Activated CD4-positive, alpha-beta memory T cell treated with anti-CD3 and anti-CD28 coated beads for 36 hours (primary cell): Measurements from ENCODE around the gene CLTCL1. TPM values are rescaled to one million over a fixed set of nuclear protein-coding genes. Genes with fewer than 3 reads are reported as not detected.

Experiments used
- CTCF ChIA-PET: fragments of 350-600 bp; sonication (Branson Sonifier 250); formaldehyde crosslinking; loops from one replicate; lab custom pipeline; 2021; ENCODE audit warnings: antibody characterized with exemption, inconsistent platforms; lab: Charles Lee
- POLR2A ChIA-PET: fragments of 350-600 bp; sonication (Branson Sonifier 250); formaldehyde crosslinking; loops from one replicate; lab custom pipeline; 2021; ENCODE audit warnings: antibody characterized with exemption; lab: Charles Lee
- DNase-seq: peaks from one replicate; pipeline ENCODE4 v3.0.0-alpha.2; 2020
- H3K27ac Mint-ChIP-seq: one replicate; pipeline ENCODE4 v1.8.0; 2021; ENCODE audit warnings: mixed read lengths
- H3K27me3 Mint-ChIP-seq: one replicate; pipeline ENCODE4 v1.8.0; 2021; ENCODE audit warnings: mixed read lengths
- H3K36me3 Mint-ChIP-seq: one replicate; pipeline ENCODE4 v1.8.0; 2021; ENCODE audit warnings: mixed read lengths
- H3K4me1 Mint-ChIP-seq: one replicate; pipeline ENCODE4 v1.8.0; 2021; ENCODE audit warnings: low read depth, mixed read lengths
- H3K4me3 Mint-ChIP-seq: one replicate; pipeline ENCODE4 v1.8.0; 2021; ENCODE audit warnings: mild to moderate bottlenecking, mixed read lengths
- H3K9me3 Mint-ChIP-seq: one replicate; pipeline ENCODE4 v1.8.0; 2021; ENCODE audit warnings: mixed read lengths
- intact Hi-C: fragments of 100-400 bp; cut with micrococcal nuclease; formaldehyde crosslinking; loops from one replicate; pipeline ENCODE4 v1.15.1; 2023
- total RNA-seq, 2 experiments: library from RNA; stranded (reverse); gene quantifications; one replicate each; pipeline ENCODE4 v1.2.3, GENCODE V29; 2021

The CLTCL1 gene
- total RNA-seq, 2 experiments from 2014 or later: 1.1 to 1.6 TPM

DNA sequence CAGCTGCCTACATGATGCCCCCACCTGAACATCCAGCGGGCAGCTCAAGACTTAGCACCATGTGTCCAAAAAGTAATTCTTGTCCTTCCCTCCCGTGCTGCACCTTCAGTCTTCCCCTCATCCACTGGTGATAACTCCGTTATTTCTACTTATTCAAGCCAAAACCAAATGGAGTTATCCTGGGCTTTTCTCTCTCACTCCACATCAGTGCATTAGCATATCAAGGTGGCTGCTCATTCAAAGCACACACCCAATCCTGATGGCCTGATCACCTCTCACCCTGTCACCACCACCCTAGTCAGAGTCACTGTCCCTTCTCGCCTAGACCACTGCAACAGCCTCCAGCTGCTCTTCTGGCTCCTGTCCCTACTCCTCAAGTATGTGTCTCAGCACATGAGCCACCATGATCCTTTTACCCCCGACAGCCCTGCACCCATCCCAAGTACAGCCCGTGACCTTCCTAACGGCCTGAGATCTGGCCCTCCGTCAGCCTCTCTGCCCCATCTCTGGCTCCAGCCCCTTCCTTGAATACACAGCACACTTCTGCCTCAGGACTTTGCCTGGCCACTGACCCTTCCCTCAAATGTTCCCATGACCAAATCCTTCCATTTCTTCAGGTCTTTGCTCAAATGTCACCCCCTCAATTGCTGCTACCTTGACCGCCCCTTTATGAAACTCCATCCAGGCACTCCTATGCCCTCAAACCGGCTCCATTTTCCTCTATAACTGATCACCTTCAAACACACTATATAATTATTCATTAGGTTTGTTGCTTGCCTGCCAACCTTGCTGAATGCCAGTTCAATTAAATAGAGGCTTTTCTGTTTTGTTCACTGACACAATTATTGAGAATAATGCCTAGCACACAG is 93.3 kb downstream of the CLTCL1 start:
- H3K36me3 Mint-ChIP-seq: no peaks in the 10 kb centered on the region
- H3K9me3 Mint-ChIP-seq: no peaks in the 10 kb centered on the region
- H3K4me1 Mint-ChIP-seq: peaks cover 7% of the 10 kb centered on the region
- ChIA-PET POLR2A (no interaction called here), CTCF (no interaction called here)
- no peak for DNase-seq
- intact Hi-C loops: no loop called here
- no peaks in the 10 kb centered on the region for H3K27me3 Mint-ChIP-seq
- H3K4me3 Mint-ChIP-seq: no peak overlapping the region
- H3K27ac Mint-ChIP-seq: no peak overlapping the region

DNA sequence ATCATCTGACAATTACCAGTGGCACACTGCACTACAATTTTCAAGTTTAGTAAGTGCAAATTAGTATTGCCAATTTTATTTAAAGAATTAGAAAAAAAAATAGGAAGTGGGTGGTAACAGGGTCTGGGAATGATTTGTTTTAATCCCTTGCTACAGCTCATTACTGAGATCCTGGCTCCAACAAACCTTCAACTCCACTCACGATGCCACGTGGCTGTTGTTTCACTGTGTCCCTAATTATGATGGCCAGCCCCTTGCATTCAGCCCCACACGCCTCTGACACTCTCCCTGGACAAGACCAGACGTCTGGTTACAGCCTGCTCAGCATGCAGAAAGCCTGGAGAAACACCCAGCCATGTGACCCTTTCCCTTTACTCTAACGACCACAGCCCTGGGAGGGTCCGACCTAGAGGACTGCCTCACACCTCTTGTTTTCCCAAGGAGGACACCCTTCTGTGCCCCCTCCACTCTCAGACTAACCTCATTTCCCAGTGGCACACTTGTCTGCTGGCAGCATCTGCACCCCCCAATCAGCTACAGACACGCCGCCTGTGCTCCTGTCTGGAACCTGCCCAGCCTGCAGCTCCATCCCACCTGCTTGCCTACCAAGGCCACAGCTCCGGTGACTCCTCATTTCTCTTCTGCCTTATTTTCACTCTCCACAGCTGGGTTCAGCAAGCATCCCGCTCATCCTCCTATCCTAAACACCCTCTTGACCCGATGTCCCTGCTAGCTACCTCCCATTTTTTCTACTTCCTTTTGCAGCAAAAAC is 94.5 kb downstream of the CLTCL1 start:
- Mint-ChIP-seq H3K4me3 (no peak overlapping the region), H3K9me3 (no peaks in the 10 kb centered on the region), H3K27ac (no peak overlapping the region), H3K4me1 (peaks cover 7% of the 10 kb centered on the region), H3K36me3 (no peaks in the 10 kb centered on the region), H3K27me3 (no peaks in the 10 kb centered on the region)
- POLR2A ChIA-PET: no interaction called here
- CTCF ChIA-PET: no interaction called here
- intact Hi-C loops: no loop called here
- no peak for DNase-seq

DNA sequence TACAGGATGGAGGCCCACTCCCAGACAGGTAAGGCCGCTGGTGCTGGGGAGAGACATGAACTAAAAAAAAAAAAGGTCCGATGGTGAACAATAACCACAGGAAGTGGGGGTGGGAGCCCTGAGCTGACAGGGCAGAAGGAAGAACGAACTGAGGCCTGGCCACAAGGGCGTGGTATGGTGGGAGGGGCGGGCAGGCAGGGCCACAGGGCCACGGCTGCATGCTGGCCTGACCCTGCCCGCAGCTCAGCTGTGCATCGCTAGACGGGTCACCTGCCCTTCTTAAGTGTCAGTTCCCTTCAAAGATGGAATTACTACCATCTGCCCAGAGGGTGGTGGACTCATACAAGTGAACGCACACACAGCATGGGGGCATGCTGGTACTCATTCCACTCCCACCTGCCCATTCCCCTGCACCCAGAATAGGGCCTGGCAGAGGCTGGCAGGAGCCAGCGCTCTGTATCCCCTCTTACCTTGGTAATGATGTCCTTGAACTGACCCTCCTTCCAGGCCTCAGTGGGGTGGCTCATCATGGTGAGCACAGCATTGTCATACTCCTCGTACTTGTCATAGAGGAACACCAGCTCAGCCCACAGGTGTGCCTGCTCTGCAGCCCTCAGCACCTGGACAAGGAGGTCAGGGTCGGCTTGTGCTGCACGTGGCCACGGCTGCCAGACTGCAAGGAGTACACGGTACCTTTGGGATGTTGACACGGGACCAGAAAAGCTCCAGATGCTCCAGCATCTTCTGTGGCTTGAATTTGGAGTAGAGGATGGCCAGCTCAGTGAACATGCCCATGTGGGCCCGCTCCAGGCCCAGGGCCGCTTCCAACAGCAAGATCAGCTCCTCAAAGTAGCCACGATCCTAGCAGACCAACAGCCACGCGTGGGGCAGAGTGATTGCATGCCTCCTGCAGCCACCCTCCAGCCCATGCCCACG is 95.5 kb downstream of the CLTCL1 start:
- Mint-ChIP-seq H3K27me3 (no peaks in the 10 kb centered on the region), H3K4me3 (no peak overlapping the region), H3K9me3 (no peaks in the 10 kb centered on the region), H3K27ac (no peak overlapping the region), H3K4me1 (peaks cover 7% of the 10 kb centered on the region), H3K36me3 (no peaks in the 10 kb centered on the region)
- CTCF ChIA-PET: no interaction called here
- DNase-seq: no peak
- intact Hi-C loops: no loop called here
- POLR2A ChIA-PET: no interaction called here

DNA sequence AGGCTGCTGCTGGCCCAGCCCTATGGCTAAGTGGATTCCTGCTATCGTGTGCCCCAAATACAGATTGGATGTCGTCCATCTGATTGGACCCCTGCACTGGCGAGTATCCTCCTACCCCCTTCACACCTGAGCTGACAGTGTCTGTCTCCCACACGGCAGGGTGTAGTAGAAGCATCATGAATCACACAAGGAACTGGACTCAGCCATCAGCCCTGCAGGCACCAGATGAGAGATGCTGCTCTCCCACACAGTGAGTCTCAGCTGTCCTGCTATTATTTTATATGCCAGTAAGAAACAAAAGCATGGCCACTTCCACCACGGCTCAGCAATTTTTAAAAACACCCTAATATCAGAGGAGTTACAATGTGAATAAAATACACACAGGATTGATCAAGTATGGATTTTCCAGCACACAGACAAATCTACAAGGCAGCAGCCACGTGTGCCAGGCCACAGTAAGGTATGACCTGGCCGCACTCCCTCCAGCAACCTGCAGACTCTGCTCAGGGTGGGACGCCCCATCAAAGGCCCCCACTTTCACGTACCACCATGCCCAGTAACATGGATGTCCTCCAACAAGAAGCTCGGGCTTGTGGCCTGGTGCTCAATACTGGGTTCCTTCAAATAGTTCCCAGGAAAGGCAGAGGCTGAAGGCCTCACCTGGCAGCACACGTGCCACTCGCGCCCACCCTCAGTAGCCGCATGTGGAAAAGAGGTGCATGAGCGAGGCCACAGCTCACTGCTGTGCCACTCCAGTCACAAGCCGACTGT is 96.6 kb downstream of the CLTCL1 start:
- Mint-ChIP-seq H3K27ac (no peak overlapping the region), H3K4me3 (no peak overlapping the region), H3K36me3 (no peaks in the 10 kb centered on the region), H3K4me1 (peaks cover 7% of the 10 kb centered on the region), H3K27me3 (no peaks in the 10 kb centered on the region), H3K9me3 (no peaks in the 10 kb centered on the region)
- POLR2A ChIA-PET: no interaction called here
- intact Hi-C loops: no loop called here
- CTCF ChIA-PET: interaction anchor here (0.6 kb wide), 1 partner anchor 598 kb away, joined by 4 read pairs; no protein-coding TSS in a partner anchor
- no peak for DNase-seq

DNA sequence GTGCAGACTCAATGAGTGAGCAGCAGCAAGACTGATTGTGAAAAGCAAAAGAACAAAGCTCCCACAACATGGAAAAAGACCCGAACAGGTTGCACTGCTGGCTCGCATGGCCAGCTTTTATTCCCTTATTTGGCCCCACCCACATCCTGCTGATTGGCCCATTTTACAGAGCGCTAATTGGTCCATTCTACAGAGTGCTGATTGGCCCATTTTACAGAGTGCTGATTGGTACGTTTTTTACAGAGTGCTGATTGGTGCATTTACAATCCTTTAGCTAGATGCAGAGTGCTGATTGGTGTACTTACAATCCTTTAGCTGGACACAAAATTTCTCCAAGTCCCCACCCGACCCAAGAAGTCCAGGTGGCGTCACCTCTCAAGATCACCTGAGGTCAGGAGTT is 97.6 kb downstream of the CLTCL1 start:
- Mint-ChIP-seq H3K4me1 (peaks cover 7% of the 10 kb centered on the region), H3K27ac (no peak overlapping the region), H3K4me3 (no peak overlapping the region), H3K27me3 (no peaks in the 10 kb centered on the region), H3K36me3 (no peaks in the 10 kb centered on the region), H3K9me3 (no peaks in the 10 kb centered on the region)
- CTCF ChIA-PET: no interaction called here
- POLR2A ChIA-PET: no interaction called here
- intact Hi-C loops: no loop called here
- DNase-seq: no peak

DNA sequence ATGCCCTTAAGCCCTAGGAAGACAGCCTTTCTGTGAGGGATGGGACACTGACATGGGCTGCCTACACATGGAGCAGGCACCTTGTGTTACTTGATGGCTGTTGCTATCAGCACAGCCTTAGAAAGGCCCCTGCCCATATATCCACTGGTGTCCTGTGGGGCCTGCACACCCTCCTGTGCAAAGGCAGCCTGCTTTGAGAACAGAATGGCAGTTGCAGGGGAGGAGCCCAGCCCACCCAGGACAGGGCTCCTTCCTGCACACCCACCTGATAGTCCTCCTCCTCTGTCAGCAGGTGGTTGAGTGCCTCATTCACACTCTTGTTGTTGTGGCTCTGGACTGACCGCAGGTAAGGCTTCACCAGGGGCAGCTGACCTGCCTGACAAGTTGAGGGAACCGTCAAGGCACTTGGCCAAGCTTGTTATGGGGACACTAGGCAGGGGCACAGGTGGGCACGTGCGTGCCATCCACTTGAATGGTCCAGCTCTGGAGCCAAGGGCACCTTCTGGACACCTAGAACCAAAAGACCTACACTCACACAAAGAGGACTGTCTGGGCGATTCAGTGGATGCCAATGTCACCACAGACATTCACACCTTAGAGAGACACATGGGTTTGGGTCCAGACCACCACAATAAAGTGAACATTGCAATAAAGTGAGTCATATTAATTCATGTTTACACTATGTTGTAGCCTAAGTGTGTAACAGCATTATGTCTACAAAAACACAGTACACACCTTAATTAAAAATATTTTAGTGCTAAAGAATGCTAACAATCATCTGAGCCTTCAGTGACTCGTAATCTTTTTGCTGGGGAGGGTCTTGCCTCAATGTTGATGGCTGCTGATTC is 103.6 kb downstream of the CLTCL1 start:
- DNase-seq: no peak
- H3K9me3 Mint-ChIP-seq: no peaks in the 10 kb centered on the region
- no peaks in the 10 kb centered on the region for H3K27me3 Mint-ChIP-seq
- intact Hi-C loops: no loop called here
- no peak overlapping the region for H3K27ac Mint-ChIP-seq
- H3K4me3 Mint-ChIP-seq: no peak overlapping the region
- POLR2A ChIA-PET: no interaction called here
- no peaks in the 10 kb centered on the region for H3K36me3 Mint-ChIP-seq
- CTCF ChIA-PET: interaction anchor here (1.8 kb wide), 1 partner anchor 9 kb away, joined by 7 read pairs; the partner anchor contains the start of gene SLC25A1
- no peaks in the 10 kb centered on the region for H3K4me1 Mint-ChIP-seq

DNA sequence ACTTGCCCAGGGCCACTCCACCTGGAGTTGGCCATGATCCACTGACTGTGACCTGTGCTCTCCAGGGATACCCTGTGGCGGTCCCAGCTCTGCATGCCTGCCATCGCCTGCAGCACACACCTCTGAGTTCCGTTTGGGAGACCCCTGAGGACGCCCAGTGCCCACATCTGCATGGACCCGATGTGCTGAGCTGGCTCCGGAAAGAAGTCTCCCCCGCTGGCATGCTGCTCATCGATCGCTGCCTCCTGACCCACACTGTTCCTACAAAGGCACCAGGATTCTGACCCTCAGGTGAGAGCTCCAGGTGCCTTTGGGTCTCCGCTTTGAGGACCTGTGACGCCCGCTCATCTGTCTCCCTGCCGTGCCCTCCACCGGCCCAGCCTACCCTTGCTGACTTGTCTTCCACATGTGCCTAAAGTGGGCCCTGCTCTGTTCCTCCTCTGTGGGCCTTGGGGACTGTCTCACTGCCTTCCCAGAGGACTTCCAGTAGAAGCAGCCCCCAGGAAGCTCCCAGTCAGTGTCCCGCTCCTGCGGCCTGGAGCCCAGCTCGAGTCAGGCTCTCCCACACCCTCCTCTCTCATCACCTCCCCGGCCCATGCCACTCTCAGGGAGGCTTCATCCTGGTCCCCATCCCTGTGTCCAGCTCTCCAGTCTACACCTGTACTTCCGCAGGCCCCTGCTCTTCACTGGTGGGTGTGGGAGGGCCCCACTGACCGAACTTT is 107.1 kb downstream of the CLTCL1 start:
- no peak for DNase-seq
- CTCF ChIA-PET: no interaction called here
- Mint-ChIP-seq H3K27me3 (no peaks in the 10 kb centered on the region), H3K4me1 (peaks cover 20% of the 10 kb centered on the region), H3K9me3 (no peaks in the 10 kb centered on the region), H3K4me3 (no peak overlapping the region), H3K27ac (no peak overlapping the region), H3K36me3 (no peaks in the 10 kb centered on the region)
- intact Hi-C loops: no loop called here
- POLR2A ChIA-PET: no interaction called here

DNA sequence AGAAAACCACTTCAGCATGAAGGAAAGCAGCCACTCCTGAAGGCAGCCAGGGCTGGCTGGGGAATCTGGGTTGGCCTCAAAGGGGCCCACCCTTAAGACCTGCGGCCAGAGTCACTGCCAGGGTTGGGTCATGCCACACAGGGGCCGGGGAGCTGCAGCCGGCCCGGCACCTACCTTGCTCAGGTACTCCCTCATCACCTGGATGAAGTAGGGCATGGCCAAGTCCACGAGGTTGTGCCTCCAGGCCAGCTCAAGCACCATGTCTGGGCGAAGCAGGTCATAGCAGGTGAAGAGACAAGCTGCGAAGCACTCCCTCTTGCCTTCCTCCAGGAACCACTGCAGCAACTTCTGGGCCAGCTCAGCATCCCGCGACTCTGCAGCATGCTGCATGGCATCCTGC is 108.3 kb downstream of the CLTCL1 start:
- Mint-ChIP-seq H3K4me3 (no peak overlapping the region), H3K27me3 (no peaks in the 10 kb centered on the region), H3K36me3 (no peaks in the 10 kb centered on the region), H3K4me1 (peaks cover 22% of the 10 kb centered on the region), H3K9me3 (no peaks in the 10 kb centered on the region), H3K27ac (no peak overlapping the region)
- POLR2A ChIA-PET: interaction anchor here (0.6 kb wide), 1 partner anchor 162 kb away, joined by 7 read pairs; no protein-coding TSS in a partner anchor
- CTCF ChIA-PET: no interaction called here
- no peak for DNase-seq
- intact Hi-C loops: no loop called here

DNA sequence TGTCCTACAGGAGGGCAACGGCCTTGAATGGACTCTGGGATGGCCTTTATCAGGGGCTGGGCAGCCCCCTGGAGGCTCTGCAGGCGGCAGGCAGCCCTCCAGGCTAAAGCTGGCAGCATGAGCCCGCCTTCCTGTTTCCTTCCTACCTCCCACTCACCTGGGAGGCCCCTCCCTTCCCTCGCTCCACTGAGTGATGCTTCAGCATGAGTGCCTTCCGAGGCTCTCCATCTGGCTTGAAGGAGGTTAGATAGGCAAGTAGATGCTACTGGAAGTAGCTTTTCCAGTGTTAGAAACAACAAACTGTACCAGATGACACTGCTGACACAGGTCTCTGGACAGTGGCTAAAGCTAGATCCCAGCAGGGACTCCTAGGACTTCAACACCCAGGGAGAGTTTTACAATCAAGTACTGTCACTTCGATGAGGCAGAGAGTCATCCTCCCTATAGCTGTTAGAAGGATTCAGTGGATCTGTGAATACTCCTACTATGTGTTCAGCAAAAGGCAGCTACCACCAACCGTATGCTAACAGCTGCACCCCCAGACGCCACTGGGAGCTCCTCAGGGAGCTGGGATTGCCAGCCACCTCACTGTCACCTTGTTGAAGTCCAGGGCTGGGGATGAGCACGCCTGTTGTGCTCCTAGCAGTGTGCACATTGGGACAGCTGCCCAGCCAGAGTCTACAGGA is 108.9 kb downstream of the CLTCL1 start:
- ChIA-PET POLR2A (interaction anchor here (0.6 kb wide), 1 partner anchor 162 kb away, joined by 7 read pairs; no protein-coding TSS in a partner anchor), CTCF (no interaction called here)
- H3K4me1 Mint-ChIP-seq: peaks cover 22% of the 10 kb centered on the region
- intact Hi-C loops: no loop called here
- peak overlapping the region; percentile 1 for H3K4me3 Mint-ChIP-seq
- DNase-seq: peak; percentile 31
- no peaks in the 10 kb centered on the region for H3K9me3 Mint-ChIP-seq
- no peaks in the 10 kb centered on the region for H3K27me3 Mint-ChIP-seq
- no peaks in the 10 kb centered on the region for H3K36me3 Mint-ChIP-seq
- no peak overlapping the region for H3K27ac Mint-ChIP-seq
